ENCODE measurements around the gene TMEM235.
A peak's percentile ranks its signal among the peaks of the same experiment; 100 is the strongest.

The TMEM235 gene

GRCh38 chr17:78272181-78272913 is 40.9 kb downstream of the TMEM235 start:
- peak; percentile 74 for DNase-seq (ENCODE audit: low spot score)

- no peak for DNase-seq (ENCODE audit: low spot score)
These were observed 41.5 kb downstream of the TMEM235 start for GRCh38 chr17:78272914-78273258.

- no peak for DNase-seq (ENCODE audit: low spot score)
These were observed 42.4 kb downstream of the TMEM235 start for GRCh38 chr17:78273813-78274212.

GRCh38 chr17:78275355-78275754 is 43.9 kb downstream of the TMEM235 start:
- DNase-seq (ENCODE audit: low spot score), result no peak

GRCh38 chr17:78276098-78276887 is 44.9 kb downstream of the TMEM235 start:
- no peak for DNase-seq (ENCODE audit: low spot score)

- DNase-seq (ENCODE audit: low spot score), result peak; percentile 74
These were observed 46.8 kb downstream of the TMEM235 start for GRCh38 chr17:78278139-78278741.

GRCh38 chr17:78279360-78279990 is 48.0 kb downstream of the TMEM235 start:
- DNase-seq (ENCODE audit: low spot score), result no peak

GRCh38 chr17:78281249-78281845 is 49.9 kb downstream of the TMEM235 start:
- no peak for DNase-seq (ENCODE audit: low spot score)

- DNase-seq (ENCODE audit: low spot score), result no peak
These were observed 52.7 kb downstream of the TMEM235 start for GRCh38 chr17:78284146-78284545.

- no peak for DNase-seq (ENCODE audit: low spot score)
These were observed 57.6 kb downstream of the TMEM235 start for GRCh38 chr17:78289004-78289403.

- DNase-seq (ENCODE audit: low spot score), result peak; percentile 87
These were observed 58.5 kb downstream of the TMEM235 start for GRCh38 chr17:78289802-78290363.
